Measurements from ENCODE around the gene TPI1. TPM values are rescaled to one million over a fixed set of nuclear protein-coding genes. Genes with fewer than 3 reads are reported as not detected.

The TPI1 gene
- total RNA-seq, 2 donors from 2014 or later: 140 to 144 TPM

- H3K27ac Mint-ChIP-seq: peak overlapping the region; percentile 45
- H3K4me3 Mint-ChIP-seq: no peak overlapping the region
- peaks cover 20% of the 10 kb centered on the region for H3K27me3 Mint-ChIP-seq
- DNase-seq: no peak
- peaks cover 16% of the 10 kb centered on the region for H3K4me1 Mint-ChIP-seq
- no peak for ATAC-seq
- H3K36me3 Mint-ChIP-seq (ENCODE audit: low read depth): no peaks in the 10 kb centered on the region
- no peaks in the 10 kb centered on the region for H3K9me3 ChIP-seq (ENCODE audit: control insufficient read depth, low read length, poor library complexity, severe bottlenecking)
Measured at GRCh38 chr12:6833189-6833890, 34.0 kb upstream of the TPI1 start.

- H3K4me1 Mint-ChIP-seq: peaks cover 12% of the 10 kb centered on the region
- no peak for ATAC-seq
- DNase-seq: no peak
- peak overlapping the region; percentile 77 for H3K27ac Mint-ChIP-seq
- peaks cover 16% of the 10 kb centered on the region for H3K27me3 Mint-ChIP-seq
- H3K4me3 Mint-ChIP-seq: no peak overlapping the region
- no peaks in the 10 kb centered on the region for H3K9me3 ChIP-seq (ENCODE audit: control insufficient read depth, low read length, poor library complexity, severe bottlenecking)
- no peaks in the 10 kb centered on the region for H3K36me3 Mint-ChIP-seq (ENCODE audit: low read depth)
Measured at GRCh38 chr12:6834254-6834653, 33.1 kb upstream of the TPI1 start.

GRCh38 chr12:6834873-6835272 is 32.5 kb upstream of the TPI1 start:
- ATAC-seq (no peak), DNase-seq (no peak)
- H3K4me3 Mint-ChIP-seq: no peak overlapping the region
- H3K36me3 Mint-ChIP-seq (ENCODE audit: low read depth): no peaks in the 10 kb centered on the region
- H3K9me3 ChIP-seq (ENCODE audit: control insufficient read depth, low read length, poor library complexity, severe bottlenecking): no peaks in the 10 kb centered on the region
- peaks cover 10% of the 10 kb centered on the region for H3K4me1 Mint-ChIP-seq
- peak overlapping the region; percentile 77 for H3K27ac Mint-ChIP-seq
- peaks cover 14% of the 10 kb centered on the region for H3K27me3 Mint-ChIP-seq

- Mint-ChIP-seq H3K4me3 (no peak overlapping the region), H3K36me3 (ENCODE audit: low read depth) (no peaks in the 10 kb centered on the region), H3K27me3 (peaks cover 2% of the 10 kb centered on the region), H3K27ac (no peak overlapping the region), H3K4me1 (peaks cover 10% of the 10 kb centered on the region)
- H3K9me3 ChIP-seq (ENCODE audit: control insufficient read depth, low read length, poor library complexity, severe bottlenecking): no peaks in the 10 kb centered on the region
- ATAC-seq (no peak), DNase-seq (no peak)
Measured at GRCh38 chr12:6836851-6837250, 30.5 kb upstream of the TPI1 start.

- H3K4me3 Mint-ChIP-seq: no peak overlapping the region
Measured at GRCh38 chr12:6837370-6838060, 29.8 kb upstream of the TPI1 start.

GRCh38 chr12:6838854-6839253 is 28.5 kb upstream of the TPI1 start:
- Mint-ChIP-seq H3K27ac (no peak overlapping the region), H3K36me3 (ENCODE audit: low read depth) (no peaks in the 10 kb centered on the region), H3K4me1 (peaks cover 10% of the 10 kb centered on the region), H3K27me3 (no peaks in the 10 kb centered on the region), H3K4me3 (no peak overlapping the region)
- no peak for DNase-seq
- H3K9me3 ChIP-seq (ENCODE audit: control insufficient read depth, low read length, poor library complexity, severe bottlenecking): no peaks in the 10 kb centered on the region
- ATAC-seq: no peak

More at GRCh38 chr12:6837370-6838060, 29.8 kb upstream of the TPI1 start:
- DNase-seq (no peak), ATAC-seq (no peak)
- no peaks in the 10 kb centered on the region for H3K9me3 ChIP-seq (ENCODE audit: control insufficient read depth, low read length, poor library complexity, severe bottlenecking)
- Mint-ChIP-seq H3K36me3 (ENCODE audit: low read depth) (no peaks in the 10 kb centered on the region), H3K27ac (no peak overlapping the region), H3K4me1 (peaks cover 10% of the 10 kb centered on the region), H3K27me3 (no peaks in the 10 kb centered on the region)

GRCh38 chr12:6839482-6840201 is 27.7 kb upstream of the TPI1 start:
- H3K9me3 ChIP-seq (ENCODE audit: control insufficient read depth, low read length, poor library complexity, severe bottlenecking): no peaks in the 10 kb centered on the region
- no peak for DNase-seq
- ATAC-seq: no peak
- Mint-ChIP-seq H3K36me3 (ENCODE audit: low read depth) (no peaks in the 10 kb centered on the region), H3K27ac (no peak overlapping the region), H3K4me3 (no peak overlapping the region), H3K4me1 (peaks cover 10% of the 10 kb centered on the region), H3K27me3 (no peaks in the 10 kb centered on the region)

- Mint-ChIP-seq H3K27ac (no peak overlapping the region), H3K36me3 (ENCODE audit: low read depth) (peaks cover 4% of the 10 kb centered on the region), H3K4me1 (peaks cover 7% of the 10 kb centered on the region), H3K4me3 (no peak overlapping the region), H3K27me3 (no peaks in the 10 kb centered on the region)
- DNase-seq (no peak), ATAC-seq (no peak)
- no peaks in the 10 kb centered on the region for H3K9me3 ChIP-seq (ENCODE audit: control insufficient read depth, low read length, poor library complexity, severe bottlenecking)
Measured at GRCh38 chr12:6840330-6840729, 27.0 kb upstream of the TPI1 start.

- no peaks in the 10 kb centered on the region for H3K9me3 ChIP-seq (ENCODE audit: control insufficient read depth, low read length, poor library complexity, severe bottlenecking)
- Mint-ChIP-seq H3K27me3 (no peaks in the 10 kb centered on the region), H3K27ac (no peak within 1 kb of the TSS), H3K4me3 (no peak within 1 kb of the TSS), H3K36me3 (ENCODE audit: low read depth) (peaks cover 4% of the 10 kb centered on the region), H3K4me1 (peaks cover 4% of the 10 kb centered on the region)
- no peak for ATAC-seq
- no peak for DNase-seq
Measured at GRCh38 chr12:6840761-6841515, 26.4 kb upstream of the TPI1 start, which contains the start of gene GNB3. GNB3 (plus strand) TSS chr12:6840925; CDS start chr12:6841288, 363 bp downstream.

GRCh38 chr12:6842075-6842474 is 25.3 kb upstream of the TPI1 start:
- Mint-ChIP-seq H3K27me3 (no peaks in the 10 kb centered on the region), H3K4me3 (no peak overlapping the region), H3K27ac (no peak overlapping the region), H3K4me1 (peaks cover 2% of the 10 kb centered on the region), H3K36me3 (ENCODE audit: low read depth) (peaks cover 4% of the 10 kb centered on the region)
- ATAC-seq: no peak
- H3K9me3 ChIP-seq (ENCODE audit: control insufficient read depth, low read length, poor library complexity, severe bottlenecking): no peaks in the 10 kb centered on the region
- no peak for DNase-seq

- DNase-seq: no peak
- no peaks in the 10 kb centered on the region for H3K27me3 Mint-ChIP-seq
Measured at GRCh38 chr12:6843118-6843902, 24.0 kb upstream of the TPI1 start.

GRCh38 chr12:6845395-6845794 is 21.9 kb upstream of the TPI1 start:
- H3K4me3 Mint-ChIP-seq: peak overlapping the region; percentile 49
- H3K36me3 Mint-ChIP-seq (ENCODE audit: low read depth): peaks cover 4% of the 10 kb centered on the region

More at GRCh38 chr12:6843118-6843902, 24.0 kb upstream of the TPI1 start:
- no peak for ATAC-seq
- no peak overlapping the region for H3K4me3 Mint-ChIP-seq
- no peak overlapping the region for H3K27ac Mint-ChIP-seq
- H3K4me1 Mint-ChIP-seq: peaks cover 5% of the 10 kb centered on the region
- H3K9me3 ChIP-seq (ENCODE audit: control insufficient read depth, low read length, poor library complexity, severe bottlenecking): no peaks in the 10 kb centered on the region
- H3K36me3 Mint-ChIP-seq (ENCODE audit: low read depth): peaks cover 4% of the 10 kb centered on the region

More at GRCh38 chr12:6845395-6845794, 21.9 kb upstream of the TPI1 start:
- Mint-ChIP-seq H3K27ac (peak overlapping the region; percentile 67), H3K4me1 (peaks cover 10% of the 10 kb centered on the region), H3K27me3 (no peaks in the 10 kb centered on the region)
- ATAC-seq (no peak), DNase-seq (no peak)
- H3K9me3 ChIP-seq (ENCODE audit: control insufficient read depth, low read length, poor library complexity, severe bottlenecking): no peaks in the 10 kb centered on the region
